Measurements from ENCODE around the gene PTPN22.

PTPN22 gene

DNA sequence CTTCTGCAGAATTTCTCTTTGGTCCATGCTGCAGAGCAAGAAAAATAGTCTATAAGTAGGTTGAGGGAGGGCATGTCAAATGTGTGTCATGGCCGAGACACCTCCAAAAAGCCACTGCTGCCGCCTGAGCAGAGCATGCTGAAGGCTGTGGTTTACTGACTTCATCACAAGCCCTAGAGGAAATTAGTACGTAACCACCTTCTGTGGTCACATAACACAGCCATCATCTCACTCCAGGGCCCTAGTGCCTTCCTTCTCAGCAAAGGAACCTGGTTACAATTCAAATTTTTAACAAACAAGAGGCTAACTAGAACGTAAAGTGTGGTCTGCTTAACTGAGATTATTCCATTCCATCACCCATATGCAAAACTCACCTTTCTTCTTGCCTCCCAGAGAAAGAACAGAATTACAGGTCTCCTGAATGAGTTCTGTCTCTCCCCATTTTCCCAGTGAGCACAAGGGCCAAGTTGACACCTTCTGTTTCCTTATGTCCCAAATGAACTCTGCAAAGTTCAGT lies at the start of gene PTPN22:
TSS of gene PTPN22 (minus strand) at position 116 of the 517 bp plus-strand sequence.
- Histone ChIP-seq H3K4me3 (no peak within 1 kb of the TSS), H3K36me3 (replicated peaks) (no peaks in the 10 kb centered on the region), H3K9me3 (no peaks in the 10 kb centered on the region), H3K27me3 (ENCODE audit: low read depth) (no peaks in the 10 kb centered on the region), H3K4me1 (no peaks in the 10 kb centered on the region)
- no peak for DNase-seq (ENCODE audit: low spot score in 2 of 2)
- in situ Hi-C loops (cut with MboI; ENCODE audit: low sequenced_read_pairs) = no loop called here

DNA sequence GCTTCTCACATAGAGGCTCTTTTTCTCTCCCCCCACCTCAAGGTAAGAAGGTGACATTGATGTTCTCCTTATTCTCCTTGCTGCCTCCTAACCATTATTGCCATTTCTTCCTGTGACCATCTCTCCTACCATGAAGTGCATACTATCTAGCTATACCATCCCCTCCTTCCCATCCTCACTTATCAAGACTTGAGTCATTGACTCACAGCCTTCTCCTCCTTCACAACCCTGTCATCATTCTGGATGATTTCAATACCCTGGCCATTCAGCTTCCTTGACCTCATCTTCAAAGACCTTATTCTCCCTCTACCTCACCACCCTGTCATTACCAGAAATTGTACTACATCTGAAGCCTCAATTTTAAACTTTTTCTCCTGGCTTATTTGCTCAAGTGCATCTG lies 46.7 kb upstream of the PTPN22 start:
- Histone ChIP-seq H3K27me3 (ENCODE audit: low read depth) (no peaks in the 10 kb centered on the region; the same call in 1 of the 2 replicates), H3K4me1 (no peaks in the 10 kb centered on the region), H3K36me3 (replicated peaks) (no peaks in the 10 kb centered on the region), H3K9me3 (no peaks in the 10 kb centered on the region), H3K4me3 (no peak overlapping the region)
- DNase-seq (ENCODE audit: low spot score in 2 of 2) = no peak
- in situ Hi-C loops (cut with MboI; ENCODE audit: low sequenced_read_pairs) = no loop called here

DNA sequence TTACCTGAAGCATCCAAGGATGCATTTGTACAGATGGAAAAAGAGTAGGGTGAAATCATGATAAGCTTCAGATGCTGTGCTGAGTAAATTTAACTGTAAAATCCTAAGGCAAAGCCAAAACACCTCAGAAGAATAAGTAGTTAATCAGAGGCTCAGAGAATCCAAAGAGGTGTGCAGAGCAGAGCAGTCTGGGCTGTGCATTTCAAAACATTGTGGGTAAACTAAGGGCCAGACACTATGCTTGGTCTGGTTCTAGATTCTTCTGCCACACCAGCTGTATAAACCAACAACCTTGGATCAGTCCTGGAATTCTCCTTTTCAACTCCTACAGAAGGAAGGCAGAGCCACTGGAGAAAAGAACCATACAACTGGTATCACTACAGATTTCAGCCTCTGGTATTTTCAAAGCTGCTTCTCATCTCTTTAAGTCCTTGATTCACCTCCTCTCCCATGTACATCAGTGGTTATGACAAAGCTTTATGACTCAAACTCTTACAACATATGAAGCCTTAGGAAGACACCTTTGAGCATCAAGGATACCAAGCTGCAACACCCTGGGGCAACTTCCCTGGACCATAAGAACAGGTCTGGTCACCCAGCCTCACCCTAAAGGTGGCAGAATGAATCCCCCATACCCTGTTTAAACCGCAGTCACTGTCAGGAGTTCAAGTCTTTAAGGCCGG lies 46.0 kb upstream of the PTPN22 start:
- Histone ChIP-seq H3K4me1 (no peaks in the 10 kb centered on the region), H3K27me3 (ENCODE audit: low read depth) (no peaks in the 10 kb centered on the region; the same call in 1 of the 2 replicates), H3K36me3 (replicated peaks) (peaks cover under 1% of the 10 kb centered on the region), H3K4me3 (no peak overlapping the region), H3K9me3 (no peaks in the 10 kb centered on the region)
- in situ Hi-C loops (cut with MboI; ENCODE audit: low sequenced_read_pairs) = no loop called here
- DNase-seq (ENCODE audit: low spot score in 2 of 2) = no peak

DNA sequence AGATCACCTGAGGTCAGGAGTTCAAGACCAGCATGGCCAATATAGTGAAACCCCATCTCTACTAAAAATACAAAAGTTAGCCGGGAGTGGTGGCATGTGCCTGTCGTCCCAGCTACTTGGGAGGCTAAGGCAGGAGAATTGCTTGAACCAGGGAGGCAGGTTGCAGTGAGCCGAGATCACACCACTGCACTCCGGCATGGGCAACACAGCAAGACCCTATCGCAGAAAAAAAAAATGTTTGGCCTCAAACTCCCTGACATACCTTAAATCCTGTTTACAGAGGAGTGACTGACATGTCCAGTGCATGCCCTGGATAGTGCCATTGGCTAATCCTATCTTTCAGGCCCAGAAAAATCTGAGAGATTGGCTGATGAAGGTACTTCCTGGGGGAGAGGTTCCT lies 45.5 kb upstream of the PTPN22 start:
- Histone ChIP-seq H3K4me3 (no peak overlapping the region), H3K36me3 (replicated peaks) (peaks cover 7% of the 10 kb centered on the region), H3K27me3 (ENCODE audit: low read depth) (no peaks in the 10 kb centered on the region; the same call in 1 of the 2 replicates), H3K4me1 (no peaks in the 10 kb centered on the region), H3K9me3 (no peaks in the 10 kb centered on the region)
- no peak for DNase-seq (ENCODE audit: low spot score in 2 of 2)
- in situ Hi-C loops (cut with MboI; ENCODE audit: low sequenced_read_pairs) = no loop called here

DNA sequence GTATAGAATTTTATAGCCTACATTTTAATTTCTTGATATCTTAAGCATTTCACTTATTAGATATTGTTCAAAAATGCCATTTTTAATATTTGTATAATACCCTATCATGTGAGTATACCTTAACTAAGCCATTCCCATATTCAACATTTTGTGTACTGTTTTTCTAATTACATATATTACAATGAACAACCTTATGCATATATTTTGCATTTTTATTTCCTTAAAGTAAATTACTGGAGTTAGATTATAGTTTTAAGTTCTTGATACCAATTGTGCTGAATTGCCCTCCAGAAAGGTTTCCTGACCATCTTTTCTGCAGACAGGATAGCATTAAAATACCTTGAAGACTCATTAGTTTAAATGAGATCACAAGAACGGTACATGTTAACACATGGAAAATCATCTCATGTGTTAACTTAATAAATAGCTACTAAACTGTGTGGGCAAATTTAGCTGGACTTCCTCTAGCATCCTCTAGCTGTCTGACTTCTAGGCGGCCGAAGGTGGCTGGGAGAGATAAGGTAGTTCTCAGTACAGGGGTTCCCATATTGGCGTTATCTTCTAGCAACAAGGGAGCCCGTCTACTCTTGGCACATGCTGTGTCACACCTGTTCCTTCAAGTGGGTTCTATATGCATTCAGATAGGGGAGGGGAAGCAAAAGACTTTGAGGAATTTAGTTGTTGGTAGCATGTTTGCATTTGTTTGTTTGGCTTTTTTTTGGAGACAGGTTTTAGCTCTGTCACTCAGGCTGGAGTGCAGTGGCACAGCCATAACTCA lies 42.6 kb upstream of the PTPN22 start:
- Histone ChIP-seq H3K4me3 (no peak overlapping the region), H3K9me3 (no peaks in the 10 kb centered on the region), H3K4me1 (no peaks in the 10 kb centered on the region), H3K27me3 (ENCODE audit: low read depth) (no peaks in the 10 kb centered on the region), H3K36me3 (replicated peaks) (peaks cover 27% of the 10 kb centered on the region)
- in situ Hi-C loops (cut with MboI; ENCODE audit: low sequenced_read_pairs) = no loop called here
- DNase-seq (ENCODE audit: low spot score in 2 of 2) = no peak

DNA sequence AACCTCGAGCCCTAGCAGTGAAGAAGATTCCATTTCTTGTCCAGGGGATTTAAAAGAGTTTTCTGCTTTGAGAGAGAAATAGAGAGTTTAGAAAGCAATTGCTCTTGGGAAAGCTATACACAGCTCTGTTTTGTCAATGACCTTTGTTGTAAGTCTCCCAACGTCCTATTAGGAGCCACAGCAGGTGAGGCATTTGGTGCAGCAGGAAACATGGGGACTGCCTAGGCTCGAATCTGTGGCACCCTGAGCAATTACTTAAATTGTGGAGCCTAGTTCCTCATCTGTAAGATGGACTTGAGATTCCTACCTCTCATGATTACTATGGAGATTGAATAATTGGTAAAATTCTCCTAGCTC lies 41.8 kb upstream of the PTPN22 start:
- H3K4me3 ChIP-seq = no peak overlapping the region
- no peaks in the 10 kb centered on the region for H3K27me3 ChIP-seq (ENCODE audit: low read depth)
- in situ Hi-C loops (cut with MboI; ENCODE audit: low sequenced_read_pairs) = no loop called here
- DNase-seq (ENCODE audit: low spot score in 2 of 2) = no peak
- H3K9me3 ChIP-seq = no peaks in the 10 kb centered on the region
- H3K4me1 ChIP-seq = no peaks in the 10 kb centered on the region
- H3K36me3 ChIP-seq (replicated peaks) = peaks cover 31% of the 10 kb centered on the region

DNA sequence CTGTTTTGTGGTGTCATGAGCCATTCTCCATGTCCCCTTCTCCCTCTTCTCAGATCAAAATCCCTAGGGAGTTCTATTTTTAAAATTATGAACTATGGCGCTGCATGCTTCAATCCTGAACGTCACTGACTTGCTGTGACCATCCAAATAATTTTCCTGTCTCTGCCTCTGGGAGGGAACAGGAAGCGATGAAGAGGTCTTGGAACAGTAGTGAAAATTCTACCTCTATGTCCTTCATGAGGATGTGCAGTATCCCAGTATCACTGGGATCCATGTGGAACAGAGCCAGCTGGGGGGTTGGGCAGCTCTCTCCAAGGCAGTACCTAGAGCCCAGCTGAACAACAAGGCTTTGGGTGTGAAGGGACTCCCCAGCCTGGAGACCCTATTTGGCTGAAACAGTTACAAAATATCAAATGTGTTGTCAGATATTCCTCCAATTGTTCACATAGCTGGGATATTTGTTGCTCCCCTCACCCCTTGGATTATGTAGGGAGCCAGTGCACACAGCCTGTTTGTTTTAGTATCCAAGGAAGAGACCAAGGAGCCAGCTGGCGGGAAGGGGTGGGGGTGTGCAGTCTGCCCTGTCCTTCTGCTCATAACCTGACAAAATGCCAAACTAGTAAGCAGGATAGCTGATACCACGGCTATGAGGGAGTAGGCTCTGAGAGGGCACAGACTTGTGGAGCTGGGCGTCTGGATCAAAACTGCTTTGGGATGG lies 41.2 kb upstream of the PTPN22 start:
- in situ Hi-C loops (cut with MboI; ENCODE audit: low sequenced_read_pairs) = no loop called here
- Histone ChIP-seq H3K27me3 (ENCODE audit: low read depth) (no peaks in the 10 kb centered on the region), H3K4me3 (no peak overlapping the region), H3K9me3 (no peaks in the 10 kb centered on the region), H3K4me1 (no peaks in the 10 kb centered on the region), H3K36me3 (replicated peaks) (peaks cover 36% of the 10 kb centered on the region)
- DNase-seq (ENCODE audit: low spot score in 2 of 2) = no peak

DNA sequence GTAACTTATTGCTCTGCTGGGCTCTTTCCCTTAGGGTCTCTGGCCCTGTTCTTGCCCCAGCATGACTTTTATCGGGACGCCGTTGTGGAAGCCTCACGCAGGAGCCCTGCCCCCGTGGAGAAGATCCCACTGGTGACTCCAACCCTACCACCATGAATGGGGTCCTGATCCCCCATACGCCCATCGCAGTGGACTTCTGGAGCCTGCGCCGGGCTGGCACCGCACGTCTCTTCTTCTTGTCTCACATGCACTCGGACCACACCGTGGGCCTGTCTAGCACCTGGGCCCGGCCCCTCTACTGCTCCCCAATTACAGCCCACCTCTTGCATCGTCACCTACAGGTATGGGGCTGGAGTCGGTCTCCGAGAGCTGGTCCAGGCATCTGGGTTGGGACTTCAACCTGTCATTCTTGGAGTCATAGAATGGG lies 33.9 kb upstream of the PTPN22 start:
- no peaks in the 10 kb centered on the region for H3K9me3 ChIP-seq
- no peaks in the 10 kb centered on the region for H3K27me3 ChIP-seq (ENCODE audit: low read depth)
- in situ Hi-C loops (cut with MboI; ENCODE audit: low sequenced_read_pairs) = no loop called here
- H3K36me3 ChIP-seq (replicated peaks) = peaks cover 26% of the 10 kb centered on the region
- peaks cover 8% of the 10 kb centered on the region for H3K4me1 ChIP-seq
- peak overlapping the region; percentile 85 for H3K4me3 ChIP-seq
- DNase-seq (ENCODE audit: low spot score in 2 of 2) = peak; percentile 22 to 46

DNA sequence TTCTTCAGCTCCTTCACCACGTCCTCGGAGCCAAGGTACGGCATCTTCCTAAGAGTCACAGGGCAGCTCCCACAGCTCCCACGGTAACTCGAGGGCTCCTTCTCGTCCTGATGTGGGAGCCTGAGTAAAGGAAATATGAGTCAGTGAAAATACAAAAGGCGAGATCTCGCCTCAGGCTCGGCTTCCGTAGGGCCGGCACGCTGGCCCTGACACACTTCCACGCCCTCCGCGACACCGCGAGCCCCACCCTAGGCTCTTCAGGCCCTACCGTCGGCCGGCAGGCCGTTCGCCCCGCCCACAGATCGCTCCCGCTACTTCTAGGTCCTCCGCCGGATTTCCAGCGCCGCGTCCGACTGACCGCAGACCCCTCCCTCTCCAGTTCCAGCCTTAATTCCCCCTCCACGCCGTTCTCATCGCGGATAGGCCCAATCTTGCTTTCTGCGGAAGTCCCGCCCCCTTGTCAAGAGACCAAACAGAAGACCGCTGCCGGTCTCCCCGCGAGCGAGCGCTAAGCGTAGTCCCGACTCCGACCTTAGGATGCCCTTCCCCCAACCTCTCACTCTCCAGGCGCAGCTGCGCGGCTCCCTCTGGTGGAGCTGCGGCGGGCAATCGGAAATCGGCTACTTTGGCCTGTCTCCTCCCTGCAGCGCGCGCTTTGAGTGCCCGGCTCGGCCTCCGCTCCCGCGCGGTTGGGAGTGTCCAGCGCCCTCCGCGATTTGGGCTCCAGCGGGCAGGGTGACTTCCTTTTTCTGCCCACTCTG lies 33.3 kb upstream of the PTPN22 start, which contains the start of the genes AP4B1 and DCLRE1B:
TSS of gene AP4B1 (minus strand) at position 126 of the 761 bp plus-strand sequence. CDS start at position 44, 82 bp downstream.
TSS of gene DCLRE1B (plus strand) at position 653 of the 761 bp plus-strand sequence. CDS start 261 bp downstream, outside the sequence.
- Histone ChIP-seq H3K4me3 (peak within 1 kb of the TSS; percentile 85), H3K27me3 (ENCODE audit: low read depth) (no peaks in the 10 kb centered on the region), H3K36me3 (replicated peaks) (peaks cover 23% of the 10 kb centered on the region), H3K9me3 (no peaks in the 10 kb centered on the region), H3K4me1 (peaks cover 8% of the 10 kb centered on the region)
- in situ Hi-C loops (cut with MboI; ENCODE audit: low sequenced_read_pairs) = no loop called here
- peak; percentile 99 to 100 for DNase-seq (ENCODE audit: low spot score in 2 of 2)

DNA sequence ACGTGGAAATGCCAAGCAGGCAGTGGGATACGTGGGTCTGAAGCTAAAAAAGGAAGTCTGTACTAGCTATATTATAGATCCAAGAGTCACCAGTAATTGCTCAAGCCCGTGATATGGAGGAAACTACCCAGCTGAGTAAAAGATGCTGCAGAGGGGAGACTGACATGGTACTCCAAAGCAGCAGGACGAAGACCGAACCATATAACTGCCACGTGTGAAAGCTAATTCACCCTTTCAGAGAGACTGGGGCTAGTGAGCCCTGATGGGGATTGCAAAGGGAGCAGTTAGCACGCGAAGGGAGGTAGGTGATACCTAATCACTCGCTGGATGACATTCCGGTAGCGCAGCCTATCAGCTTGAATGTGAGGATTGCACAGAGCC lies 32.8 kb upstream of the PTPN22 start:
- Histone ChIP-seq H3K4me1 (peaks cover 8% of the 10 kb centered on the region), H3K9me3 (no peaks in the 10 kb centered on the region), H3K4me3 (peak overlapping the region; percentile 85), H3K36me3 (replicated peaks) (peaks cover 22% of the 10 kb centered on the region), H3K27me3 (ENCODE audit: low read depth) (no peaks in the 10 kb centered on the region)
- no peak for DNase-seq (ENCODE audit: low spot score in 2 of 2)
- in situ Hi-C loops (cut with MboI; ENCODE audit: low sequenced_read_pairs) = no loop called here

DNA sequence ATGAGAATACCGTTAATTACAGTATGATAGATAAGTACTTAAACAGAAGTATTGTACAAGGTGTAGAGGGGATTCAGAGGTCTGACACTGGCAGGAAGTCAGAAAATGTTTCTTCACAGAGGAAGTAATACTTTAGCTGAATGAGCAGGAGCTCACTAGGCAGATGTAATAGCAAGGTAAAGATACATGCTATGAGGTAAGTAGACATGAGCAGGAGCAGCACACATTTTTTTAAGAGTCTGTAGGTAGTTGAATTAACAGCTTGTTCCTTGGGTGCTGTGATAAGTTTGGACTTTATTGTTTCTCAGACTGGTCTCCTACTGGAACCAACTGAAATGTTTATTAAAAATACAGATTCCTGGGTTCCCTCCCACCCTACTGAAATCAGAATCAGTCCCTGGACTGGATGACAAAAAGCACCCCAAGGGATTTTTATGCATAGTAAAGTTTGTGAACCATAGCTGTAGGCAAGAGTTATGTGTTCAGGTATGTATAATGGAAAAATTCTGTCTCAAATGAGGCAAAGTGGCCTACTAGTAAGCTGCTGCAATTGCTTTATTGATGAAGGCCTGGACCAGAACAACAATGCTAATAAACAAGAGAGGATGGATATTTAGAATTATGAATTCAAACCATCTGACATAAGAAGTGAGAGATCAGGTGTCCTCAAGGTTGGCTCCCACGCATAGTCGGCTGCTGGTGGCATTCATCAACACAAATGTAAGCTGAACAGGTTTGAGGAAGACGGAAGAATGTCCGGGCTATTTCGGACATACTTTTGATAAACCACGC lies 32.2 kb upstream of the PTPN22 start:
- in situ Hi-C loops (cut with MboI; ENCODE audit: low sequenced_read_pairs) = no loop called here
- no peaks in the 10 kb centered on the region for H3K27me3 ChIP-seq (ENCODE audit: low read depth)
- DNase-seq (ENCODE audit: low spot score in 2 of 2) = peak in 1 of 2 experiments; percentile 14
- H3K4me3 ChIP-seq = peak overlapping the region; percentile 85
- H3K4me1 ChIP-seq = peaks cover 8% of the 10 kb centered on the region
- peaks cover 22% of the 10 kb centered on the region for H3K36me3 ChIP-seq (replicated peaks)
- no peaks in the 10 kb centered on the region for H3K9me3 ChIP-seq

DNA sequence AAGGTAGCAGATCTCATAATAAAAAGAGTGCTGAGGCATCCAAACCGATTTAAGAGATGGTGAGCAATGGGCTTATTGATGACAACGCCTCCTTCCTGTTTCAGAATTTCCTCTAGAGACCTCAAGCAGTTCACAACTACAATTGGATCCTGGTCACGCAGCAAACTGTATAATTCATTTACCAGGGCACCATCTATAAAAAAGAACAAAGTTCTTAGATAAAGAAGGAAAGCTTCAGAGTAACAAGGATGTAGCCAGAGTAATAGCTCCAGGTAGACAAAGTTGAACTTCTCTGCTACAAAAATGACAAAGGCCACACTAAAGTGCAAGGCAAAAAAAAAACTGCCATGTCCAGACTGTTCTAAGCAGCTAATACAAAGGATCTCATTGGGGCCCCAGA lies 29.7 kb upstream of the PTPN22 start:
- Histone ChIP-seq H3K4me3 (no peak overlapping the region), H3K9me3 (no peaks in the 10 kb centered on the region), H3K36me3 (replicated peaks) (peaks cover 25% of the 10 kb centered on the region), H3K27me3 (ENCODE audit: low read depth) (no peaks in the 10 kb centered on the region), H3K4me1 (peaks cover 8% of the 10 kb centered on the region)
- in situ Hi-C loops (cut with MboI; ENCODE audit: low sequenced_read_pairs) = no loop called here
- DNase-seq (ENCODE audit: low spot score in 2 of 2) = no peak

All from HAP-1 (cell line).